RWPE1 (cell line): Measurements from ENCODE around the gene RFTN2.

Experiments
- CTCF ChIA-PET: fragments of 350-600 bp; sonication (Branson Sonifier 250); formaldehyde crosslinking; extraction: SDS; loops from one replicate; lab custom pipeline; 2021; lab: Yijun Ruan, JAX
- POLR2A ChIA-PET: fragments of 400-600 bp; formaldehyde crosslinking; extraction: SDS; loops from one replicate; lab custom pipeline; 2020; ENCODE audit warnings: antibody characterized with exemption; ENCODE audit not compliant: low non-redundant PET; lab: Yijun Ruan, JAX
- DNase-seq: peaks from one replicate; pipeline ENCODE4 v3.0.0; 2012; ENCODE audit warnings: low spot score
- H3K27ac ChIP-seq: fragments of 450-650 bp; 2 replicates; pipeline ENCODE4 v1.5.1; 2017
- CTCF ChIP-seq: fragments of 450-650 bp; conservative IDR thresholded peaks from 2 replicates; pipeline ENCODE4 v1.5.1; 2017; ENCODE audit warnings: low read depth, mild to moderate bottlenecking

RFTN2 gene

GRCh38 chr2:197577446-197577845 is 97.9 kb downstream of the RFTN2 start:
- no peak overlapping the region for H3K27ac ChIP-seq
- CTCF ChIA-PET, result no interaction called here
- DNase-seq, result no peak
- POLR2A ChIA-PET, result no interaction called here
- TF ChIP-seq CTCF, result no peak

GRCh38 chr2:197576631-197577030 is 98.8 kb downstream of the RFTN2 start:
- TF ChIP-seq CTCF, result no peak
- CTCF ChIA-PET, result interaction anchor here (1.0 kb wide), 1 partner anchor 23 kb away, joined by 3 read pairs; no protein-coding TSS in a partner anchor
- H3K27ac ChIP-seq, result no peak overlapping the region
- POLR2A ChIA-PET, result interaction anchor here (0.6 kb wide), 1 partner anchor 29 kb away, joined by 3 read pairs; no protein-coding TSS in a partner anchor
- no peak for DNase-seq

DNA sequence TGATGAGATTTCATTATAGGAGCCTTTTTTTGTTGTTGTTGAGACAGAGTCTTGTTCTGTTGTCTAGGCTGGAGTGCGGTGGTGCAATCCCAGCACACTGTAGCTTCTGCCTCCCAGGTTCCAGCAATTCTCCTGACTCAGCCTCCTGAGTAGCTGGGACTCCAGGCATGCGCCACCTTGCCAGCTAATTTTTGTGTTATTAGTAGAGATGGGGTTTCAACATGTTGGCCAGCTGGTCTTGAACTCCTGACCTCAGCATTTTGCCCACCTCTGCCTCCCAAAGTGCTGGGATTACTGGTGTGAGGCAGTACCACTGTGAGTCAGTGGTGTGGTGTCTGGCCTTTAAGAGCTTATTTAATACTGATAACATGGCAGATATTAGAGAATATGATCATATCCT is 99.4 kb downstream of the RFTN2 start:
- CTCF ChIA-PET, result interaction anchor here (1.0 kb wide), 1 partner anchor 23 kb away, joined by 3 read pairs; no protein-coding TSS in a partner anchor
- POLR2A ChIA-PET, result no interaction called here
- no peak for DNase-seq
- peak overlapping the region; percentile 51 for H3K27ac ChIP-seq
- no peak for TF ChIP-seq CTCF

- no peak for DNase-seq
- POLR2A ChIA-PET, result no interaction called here
- CTCF ChIA-PET, result no interaction called here
- H3K27ac ChIP-seq, result no peak overlapping the region
- TF ChIP-seq CTCF, result no peak
These were observed 101.8 kb downstream of the RFTN2 start for GRCh38 chr2:197573608-197574007.

GRCh38 chr2:197571627-197572271 is 103.6 kb downstream of the RFTN2 start:
- no peak for TF ChIP-seq CTCF
- POLR2A ChIA-PET, result no interaction called here
- CTCF ChIA-PET, result no interaction called here
- H3K27ac ChIP-seq, result peak overlapping the region; percentile 48; the same call in 1 of the 2 replicates
- DNase-seq, result peak; percentile 5

DNA sequence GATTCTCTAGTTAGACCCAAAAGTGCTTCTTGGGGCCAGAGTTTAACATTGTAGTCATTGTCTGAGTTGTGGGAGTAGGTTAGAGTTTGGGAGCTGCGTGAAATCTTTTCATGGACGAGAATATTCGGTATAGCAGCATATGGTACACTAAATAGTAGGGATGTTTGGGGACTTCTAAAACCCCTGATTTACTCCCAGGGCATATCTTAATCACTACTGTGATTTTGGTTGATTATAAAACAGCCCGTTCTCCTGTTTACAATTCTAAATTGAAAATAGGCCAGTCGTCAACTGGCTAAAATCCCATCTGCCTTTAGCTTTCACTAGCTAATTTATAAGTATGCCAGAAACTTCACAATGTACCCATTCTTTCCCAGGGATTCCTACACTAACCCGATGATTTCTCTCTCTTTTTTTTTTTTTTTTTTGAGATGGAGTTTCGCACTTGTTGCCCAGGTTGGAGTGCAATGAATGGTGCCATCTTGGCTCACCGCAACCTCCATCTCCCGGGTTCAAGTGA is 115.2 kb downstream of the RFTN2 start:
- H3K27ac ChIP-seq, result no peak overlapping the region
- ChIA-PET CTCF (no interaction called here), POLR2A (no interaction called here)
- DNase-seq, result no peak
- no peak for TF ChIP-seq CTCF
